GM19438 (cell line): ENCODE measurements around the gene GLS2.
"Not testable (repeated sequence)": the region's sequence is repeated elsewhere in the genome, so short reads cannot be mapped to it uniquely, and the experiment has no call there.

Experiments used
- ATAC-seq: cut with Tn5 transposase; IDR thresholded peaks from one replicate; pipeline ENCODE4 v1.9.1; 2021; ENCODE audit warnings: low read depth; ENCODE audit not compliant: unreplicated experiment

The GLS2 gene

DNA sequence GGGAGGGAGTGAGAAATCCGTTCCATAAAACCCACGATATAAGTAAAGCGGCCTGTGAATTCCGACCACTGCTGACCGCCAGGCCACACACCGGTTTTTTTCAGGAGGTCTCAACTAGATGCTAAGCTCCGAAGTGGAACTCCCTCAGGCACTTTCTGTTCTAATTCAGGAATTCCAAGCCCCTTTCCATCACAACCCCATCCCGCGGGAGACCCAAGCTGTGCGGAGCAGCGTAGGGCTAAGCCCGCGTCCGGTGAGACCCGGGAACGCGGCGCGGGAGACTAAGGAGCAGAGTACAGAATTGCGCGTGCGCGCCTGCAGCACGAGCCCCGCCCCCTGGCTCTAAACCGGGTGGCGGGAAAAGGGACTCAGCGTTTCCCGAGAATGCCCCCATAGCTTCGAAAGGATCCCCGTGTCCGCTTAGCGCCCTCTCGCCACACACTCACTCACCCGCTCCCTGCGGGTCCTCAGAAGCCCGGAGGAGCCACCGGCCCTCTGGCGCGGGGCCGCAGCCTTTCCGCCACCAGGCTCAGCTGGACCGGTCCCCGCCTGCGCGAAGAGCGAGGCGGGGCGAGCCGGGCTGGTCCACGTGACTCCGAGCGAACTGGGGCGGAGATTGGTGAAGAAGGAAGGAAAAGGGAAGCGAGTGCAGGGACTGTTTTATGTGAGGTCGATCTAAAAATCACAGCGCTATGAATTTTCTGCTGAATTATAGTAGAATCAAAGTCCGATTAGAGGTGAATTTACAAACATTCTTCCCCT, 38.9 kb downstream of the GLS2 start, which contains the start of gene TIMELESS:
Gene TIMELESS, minus strand, starts transcription at position 567 of the 762 bp plus-strand sequence. CDS start 15,256 bp downstream, outside the sequence.
- peak; percentile 97 for ATAC-seq

DNA sequence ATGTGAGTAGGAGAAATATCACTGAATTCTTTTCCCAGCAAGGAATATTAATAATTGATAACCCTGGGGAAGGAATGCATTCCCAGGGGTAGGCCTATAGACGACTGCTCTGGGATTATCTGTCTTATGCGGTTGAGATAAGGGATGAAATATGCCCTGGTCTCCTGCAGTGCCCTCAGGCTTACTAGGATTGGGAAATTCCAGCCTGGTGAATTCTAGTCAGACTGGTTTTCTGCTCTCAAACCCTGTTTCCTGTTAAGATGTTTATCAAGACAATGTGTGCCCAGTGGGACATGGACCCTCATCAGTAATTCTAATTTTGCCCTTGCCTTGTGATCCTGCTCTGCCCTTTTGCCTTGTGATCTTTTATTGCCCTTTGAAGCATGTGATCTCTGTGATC, 44.8 kb downstream of the GLS2 start:
- ATAC-seq, result not testable (repeated sequence)

DNA sequence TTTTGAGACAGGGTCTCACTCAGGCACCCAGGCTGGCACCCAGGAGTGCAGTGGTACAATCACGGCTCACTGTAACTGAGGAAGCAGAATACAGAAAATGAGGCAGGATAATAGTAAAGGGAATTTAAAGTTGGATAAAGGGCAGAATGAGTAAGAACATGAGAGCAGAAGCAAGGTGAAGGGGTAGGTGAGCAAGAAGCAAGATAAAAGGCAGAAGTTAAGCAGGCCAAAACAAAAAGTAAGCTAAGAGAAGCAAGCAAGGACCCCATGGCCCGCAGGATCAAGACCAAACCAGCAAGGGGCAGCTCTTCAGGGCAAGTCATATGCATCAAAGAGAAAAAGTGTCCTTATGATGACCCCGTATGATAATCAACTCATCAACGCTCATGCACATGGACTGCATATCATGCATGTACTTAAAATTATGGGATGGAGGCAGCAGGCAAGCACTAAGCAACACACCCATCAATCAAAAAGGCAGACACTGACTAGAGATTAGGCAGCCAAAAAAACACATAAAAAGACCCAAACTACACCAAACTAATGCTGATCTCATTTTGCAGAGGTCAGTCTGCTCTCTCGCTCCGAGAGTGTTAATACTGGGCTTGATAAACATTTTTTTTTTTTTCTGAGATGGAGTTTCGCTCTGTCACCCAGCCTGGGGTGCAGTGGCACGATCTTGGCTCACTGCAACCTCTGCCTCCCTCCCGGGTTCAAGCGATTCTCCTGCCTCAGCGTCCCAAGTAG, 50.4 kb downstream of the GLS2 start:
- no peak for ATAC-seq

DNA sequence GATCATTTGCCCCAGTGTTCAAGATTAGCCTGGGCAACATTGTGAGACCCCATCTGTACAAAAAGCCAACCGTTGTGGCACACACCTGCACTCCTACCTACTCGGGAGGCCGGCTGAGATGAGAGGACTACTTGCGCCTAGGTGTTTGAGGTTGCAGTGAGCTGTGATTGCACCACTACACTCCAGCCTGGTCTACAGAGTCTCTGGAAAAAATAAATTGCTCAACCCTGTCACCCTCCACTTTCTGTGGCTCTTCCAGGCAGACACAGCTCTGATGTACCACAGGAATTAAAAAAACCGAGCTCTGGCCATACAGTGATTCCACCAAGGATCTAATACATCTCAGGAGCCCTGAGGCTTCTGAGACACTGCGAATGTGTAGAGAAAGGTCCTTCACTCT, 53.1 kb downstream of the GLS2 start:
- no peak for ATAC-seq

DNA sequence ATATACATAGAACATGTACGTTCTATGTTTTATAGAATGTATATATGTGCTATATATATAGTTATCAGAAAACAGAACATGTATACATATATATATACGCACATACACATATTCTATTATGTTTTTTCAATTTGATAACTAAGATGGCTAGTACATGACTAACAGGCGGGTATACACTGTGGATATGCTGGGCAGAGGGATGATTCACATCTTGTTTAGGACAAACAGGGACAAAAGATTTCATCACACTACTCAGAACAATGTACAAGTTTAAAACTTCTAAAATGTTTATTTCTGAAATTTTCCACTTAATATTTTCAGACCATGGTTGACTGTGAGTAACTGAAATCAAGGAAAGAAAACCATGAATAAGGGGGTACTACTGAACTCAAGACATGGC, 56.1 kb downstream of the GLS2 start:
- ATAC-seq, result no peak

DNA sequence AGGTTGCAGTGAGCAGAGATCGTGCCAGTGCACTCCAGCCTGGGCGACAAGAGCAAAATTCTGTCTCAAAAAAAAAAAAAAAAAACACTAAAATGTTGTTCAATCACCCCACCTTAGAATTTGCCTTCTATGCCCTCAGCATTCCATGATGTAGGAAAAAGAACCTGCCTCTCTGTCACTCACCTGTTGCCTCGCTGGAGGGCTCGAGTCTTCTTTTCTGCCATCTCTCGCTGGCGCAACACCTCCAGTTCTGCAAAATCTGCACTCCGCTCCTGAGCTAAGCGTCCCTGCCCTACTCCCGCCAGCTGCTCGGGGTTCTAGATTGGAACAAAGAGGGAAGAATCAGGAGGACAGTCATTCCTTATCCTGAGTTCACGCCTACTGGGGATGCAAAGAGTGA, 56.7 kb downstream of the GLS2 start:
- ATAC-seq, result no peak

DNA sequence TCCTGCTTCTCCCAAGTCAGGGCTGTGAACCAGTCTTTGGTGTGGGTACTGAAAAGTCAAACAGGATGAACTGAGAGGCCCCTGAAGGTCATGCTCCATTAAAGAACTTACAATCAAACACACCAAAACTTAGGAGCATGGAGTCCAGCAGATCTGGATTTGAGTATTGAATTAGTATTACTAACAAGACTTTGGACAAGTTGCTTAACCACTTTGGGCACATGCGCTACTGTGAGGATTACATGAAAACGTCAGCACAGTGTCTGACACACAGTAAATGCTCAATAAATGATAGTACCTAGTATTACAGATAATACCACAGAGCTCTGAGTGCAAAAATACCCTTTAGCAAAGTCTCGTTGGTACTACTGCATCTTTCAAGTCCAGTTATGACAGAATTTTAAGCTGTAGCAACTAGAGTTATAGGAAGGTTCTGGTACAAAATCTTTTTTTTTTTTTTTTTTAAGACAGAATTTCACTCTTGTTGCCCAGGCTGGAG, 62.0 kb downstream of the GLS2 start:
- ATAC-seq, result no peak

DNA sequence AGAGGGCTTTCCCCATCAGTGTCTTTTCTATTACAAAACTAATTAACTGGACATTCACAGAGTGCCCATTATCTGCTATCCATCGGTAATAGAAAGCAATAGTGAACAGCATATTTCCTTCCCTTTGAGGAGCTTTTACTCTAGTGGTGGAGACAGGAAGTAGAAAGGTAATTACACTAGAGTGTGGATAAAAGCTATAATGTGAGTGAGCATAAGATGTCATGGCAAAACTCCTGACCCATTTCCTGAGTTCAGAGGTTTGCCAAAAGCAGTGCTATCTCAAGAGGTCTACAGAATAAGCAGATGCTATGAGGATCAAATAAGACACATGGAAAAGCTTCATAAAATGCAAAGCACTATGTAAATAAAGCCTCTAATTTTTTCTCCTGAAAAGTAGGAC, 62.8 kb downstream of the GLS2 start:
- no peak for ATAC-seq
